Ovary (tissue), 10 donors: ENCODE measurements around the gene RBM20. TPM values are rescaled to one million over a fixed set of nuclear protein-coding genes. Genes with fewer than 3 reads are reported as not detected.

Source experiments
- DNase-seq, 5 donors: peaks; one replicate each; pipeline ENCODE4 v3.0.0-alpha.2; 2019 to 2020
- H3K27ac ChIP-seq, 2 donors: fragments of 200-600 bp; one replicate each; pipeline versions ENCODE4 v1.5.1 to v1.8.0; 2019 to 2022
- H3K27me3 ChIP-seq: fragments of 200-600 bp; one replicate; pipeline ENCODE4 v1.8.0; 2022
- H3K36me3 ChIP-seq: fragments of 200-600 bp; sonication (generic); one replicate; pipeline ENCODE4 v1.5.1; 2019
- H3K4me1 ChIP-seq: one replicate; pipeline ENCODE4 v1.8.1; 2013; ENCODE audit warnings: mild to moderate bottlenecking, moderate library complexity; ENCODE audit not compliant: insufficient read depth
- H3K4me3 ChIP-seq: fragments of 200-600 bp; sonication (generic); one replicate; pipeline ENCODE4 v1.5.1; 2017
- H3K9me3 ChIP-seq, 2 donors: fragments of 200-600 bp in 1 of 2; sonication (generic) in 1 of 2; one replicate each; pipeline versions ENCODE4 v1.5.1 to v1.8.1; 2013 to 2019; ENCODE audit warnings: mild to moderate bottlenecking in 1 of 2, moderate library complexity in 1 of 2
- CTCF ChIP-seq, 3 donors: fragments of 450-650 bp in 2 of 3; fragments of 200-600 bp in 1 of 3; IDR thresholded peaks; one replicate each; pipeline versions ENCODE4 v1.5.1 to v1.8.0; 2016 to 2022; ENCODE audit warnings: antibody characterized with exemption in 3 of 3, mild to moderate bottlenecking in 1 of 3
- EP300 ChIP-seq: sonication (generic); formaldehyde crosslinking; IDR thresholded peaks from one replicate; pipeline ENCODE4 v1.6.1; 2017; ENCODE audit warnings: antibody characterized with exemption
- POLR2A ChIP-seq: fragments of 450-650 bp; IDR thresholded peaks from one replicate; pipeline ENCODE4 v1.6.1; 2017; ENCODE audit warnings: antibody characterized with exemption, mild to moderate bottlenecking, moderate library complexity
- WGBS, 3 donors: extraction: QIAGEN DNeasy Blood & Tissue Kit in 1 of 3; methylation state at CpG; one replicate each; pipeline versions ENCODE4 v1.1.5 to v1.1.7; 2013 to 2017; 5-methylcytosine and 5-hydroxymethylcytosine counted together
- intact Hi-C, 4 donors: fragments of 100-400 bp; cut with DNase I; formaldehyde crosslinking; loops; one replicate each; pipeline versions ENCODE4 v1.11.0 to v1.15.1; 2022 to 2023
- long read RNA-seq, 3 donors: library from polyadenylated mRNA in 2 of 3; unstranded in 2 of 3; transcript quantifications; one replicate each; pipeline ENCODE4 v2.0.0 and lab custom pipeline, GENCODE V29; 2021 to 2026
- polyA plus RNA-seq, 2 donors: library from polyadenylated mRNA; stranded (reverse); fragments of 200-250 nt in 1 of 2; fragments of 350-450 nt in 1 of 2; fragmentation: Illumina TruSeq in 1 of 2; extraction: RNeasy Lipid Tissue Mini Kit (QIAGEN cat#74804) in 1 of 2; gene quantifications; one replicate each; pipeline ENCODE4 v1.2.3, GENCODE V29; 2013 to 2014
- total RNA-seq, 7 donors: library from RNA; depleted of rRNA in 2 of 7; stranded (reverse); fragments of >200 nt in 2 of 7; fragmentation: NEBNext Ultra II Directional in 3 of 7; extraction: Animal tissue kit (Norgen Biotek cat#: 25700) in 3 of 7; gene quantifications; one replicate each; pipeline versions ENCODE4 v1.1.0 to v1.2.4, GENCODE V29; 2016 to 2023
- donor health status: DM: no; HTN: no; CAD: no; lungs with moderate emphysema.
- donor health status: DM: no; HTN: no; CAD: no.
- donor health status: Bipolar disorder and iron deficiency.
- donor health status: DM: yes; HTN: yes; CAD: no.
- donor health status: DM: no; HTN: no; CAD: no.
- donor health status: DM: yes; HTN: yes; CAD: no.

Gene RBM20
- 1 to 10 TPM in 6 of 7 donors, under 1 TPM in 1; 0.96 to 4.9 (median 3.6) TPM for total RNA-seq
- polyA plus RNA-seq = 1 to 10 TPM; 2.4 to 3.9 TPM
- long read RNA-seq, donor 1, partial matches to known transcripts = 0 of 7 reads
- long read RNA-seq, donor 1, other reads (novel, unspliced or antisense) = 5 of 7 reads
- long read RNA-seq, donor 2, partial matches to known transcripts = 0 of 2 reads
- long read RNA-seq, donor 2, other reads (novel, unspliced or antisense) = 0 of 2 reads
- long read RNA-seq, donor 3, partial matches to known transcripts = 2 of 3 reads
- long read RNA-seq, donor 3, other reads (novel, unspliced or antisense) = 0 of 3 reads

- no peaks in the 10 kb centered on the region for H3K9me3 ChIP-seq
- WGBS, 3 donors = 0 to 1% (median 0%) methylated on average over 61 to 106 of the region's 106 CpGs
- H3K4me1 ChIP-seq = peaks cover 7% of the 10 kb centered on the region
- H3K27me3 ChIP-seq = no peaks in the 10 kb centered on the region
- H3K36me3 ChIP-seq = no peaks in the 10 kb centered on the region
- H3K27ac ChIP-seq = no peak within 1 kb of the TSS
- H3K4me3 ChIP-seq = peak within 1 kb of the TSS; percentile 46
- intact Hi-C loops = no loop called here
- DNase-seq = peak in 1 of 5 donors; percentile 52
- TF ChIP-seq EP300 (no peak), POLR2A (no peak), CTCF (IDR thresholded peaks at IDR 0.05) (no peak)
Measured at GRCh38 chr10:110643653-110644597, at the start of gene RBM20. RBM20 (plus strand) TSS chr10:110644336; CDS start chr10:110644455, 119 bp downstream.

GRCh38 chr10:110597476-110597875, 46.7 kb upstream of the RBM20 start:
- no peaks in the 10 kb centered on the region for H3K4me1 ChIP-seq
- no peak overlapping the region for H3K4me3 ChIP-seq
- DNase-seq = no peak
- 73 to 90% (median 79%) methylated on average over 2 of the region's 2 CpGs for WGBS, 3 donors
- H3K9me3 ChIP-seq = no peaks in the 10 kb centered on the region
- TF ChIP-seq EP300 (no peak), CTCF (IDR thresholded peaks at IDR 0.05) (no peak), POLR2A (no peak)
- H3K27ac ChIP-seq = no peak overlapping the region
- no peaks in the 10 kb centered on the region for H3K27me3 ChIP-seq
- no peaks in the 10 kb centered on the region for H3K36me3 ChIP-seq
- intact Hi-C loops = no loop called here

- Histone ChIP-seq H3K36me3 (no peaks in the 10 kb centered on the region), H3K27ac (no peak overlapping the region), H3K9me3 (no peaks in the 10 kb centered on the region), H3K4me3 (no peak overlapping the region), H3K27me3 (no peaks in the 10 kb centered on the region), H3K4me1 (no peaks in the 10 kb centered on the region)
- no peak for DNase-seq
- no peak for TF ChIP-seq EP300
- no peak for TF ChIP-seq CTCF (IDR thresholded peaks at IDR 0.05)
- no peak for TF ChIP-seq POLR2A
- intact Hi-C loops = no loop called here
- 73 to 81% (median 76%) methylated on average over 2 of the region's 2 CpGs for WGBS, 3 donors
Measured at GRCh38 chr10:110600487-110601101, 43.5 kb upstream of the RBM20 start.

- intact Hi-C loops = no loop called here
- WGBS, 3 donors = 60 to 73% (median 71%) methylated on average over 4 of the region's 4 CpGs
- H3K4me3 ChIP-seq = no peak overlapping the region
- H3K36me3 ChIP-seq = no peaks in the 10 kb centered on the region
- H3K27ac ChIP-seq = no peak overlapping the region
- DNase-seq = no peak
- H3K27me3 ChIP-seq = no peaks in the 10 kb centered on the region
- no peaks in the 10 kb centered on the region for H3K9me3 ChIP-seq
- no peaks in the 10 kb centered on the region for H3K4me1 ChIP-seq
- TF ChIP-seq POLR2A (no peak), EP300 (no peak), CTCF (IDR thresholded peaks at IDR 0.05) (no peak)
Measured at GRCh38 chr10:110601581-110601980, 42.6 kb upstream of the RBM20 start.
